OCI-LY3 (cell line): ENCODE data around the gene TTC9B.

Experiments used
- H2AFZ ChIP-seq: fragments of 200-600, 300-600 bp; shearing (Covaris generic); 2 replicates; pipeline ENCODE4 v1.6.0; 2014; ENCODE audit warnings: antibody characterized with exemption, low read depth, low read length
- H3K27ac ChIP-seq: fragments of 200-600, 300-600 bp; sonication (generic); 2 replicates; pipeline ENCODE4 v1.5.1; 2014; ENCODE audit warnings: mild to moderate bottlenecking, low read length, moderate library complexity, mixed read lengths
- H3K27me3 ChIP-seq: fragments of 200-600, 300-600 bp; sonication (generic); 2 replicates; pipeline ENCODE4 v1.6.1; 2014; ENCODE audit warnings: low read depth, low read length, mixed read lengths
- H3K36me3 ChIP-seq: fragments of 200-600, 300-600 bp; sonication (generic); replicated peaks from 2 replicates; pipeline ENCODE3; 2014; ENCODE audit warnings: low read depth, low read length, mixed read lengths
- H3K4me1 ChIP-seq: fragments of 300-600, 200-600 bp; sonication (generic); 2 replicates; pipeline ENCODE4 v1.6.1; 2014; ENCODE audit warnings: low read length, mixed read lengths
- H3K4me2 ChIP-seq: fragments of 200-600, 300-600 bp; sonication (generic); 2 replicates; pipeline ENCODE4 v1.6.1; 2014; ENCODE audit warnings: low read length, mixed read lengths
- H3K4me3 ChIP-seq: fragments of 300-600, 200-600 bp; sonication (generic); 2 replicates; pipeline ENCODE4 v1.5.1; 2014; ENCODE audit warnings: antibody characterized with exemption, mild to moderate bottlenecking, low read length, moderate library complexity
- H3K79me2 ChIP-seq: fragments of 300-600, 200-600 bp; shearing (Covaris generic); 2 replicates; pipeline ENCODE4 v1.6.1; 2014; ENCODE audit warnings: mild to moderate bottlenecking, low read length, mixed read lengths
- H3K9ac ChIP-seq: fragments of 300-600, 200-600 bp; shearing (Covaris generic); 2 replicates; pipeline ENCODE4 v1.6.0; 2014; ENCODE audit warnings: mild to moderate bottlenecking, low read length, moderate library complexity
- H3K9me3 ChIP-seq: fragments of 200-600, 300-600 bp; shearing (Covaris generic); 2 replicates; pipeline ENCODE4 v1.6.1; 2014; ENCODE audit warnings: low read length, mixed read lengths; ENCODE audit not compliant: insufficient read depth
- H4K20me1 ChIP-seq: fragments of 200-600, 300-600 bp; sonication (generic); 2 replicates; pipeline ENCODE4 v1.6.1; 2016; ENCODE audit warnings: low read length, mixed read lengths; ENCODE audit not compliant: insufficient read depth
- CTCF ChIP-seq: fragments of 200-600, 300-600 bp; sonication (generic); IDR thresholded peaks from 2 replicates; pipeline ENCODE4 v1.5.1; 2014; ENCODE audit warnings: antibody characterized with exemption, low read length, low read depth
- EZH2phosphoT487 ChIP-seq: fragments of 200-600 bp; shearing (Covaris generic); IDR thresholded peaks from 2 replicates; pipeline ENCODE4 v1.6.1; 2018; ENCODE audit warnings: antibody characterized with exemption, mixed run types, low read depth

TTC9B gene

GRCh38 chr19:40193587-40193849, 24.7 kb downstream of the TTC9B start:
- Histone ChIP-seq H3K36me3 (peaks cover 10% of the 10 kb centered on the region), H3K4me3 (no peak overlapping the region), H3K27me3 (no peaks in the 10 kb centered on the region), H3K9me3 (no peaks in the 10 kb centered on the region), H2AFZ (no peak overlapping the region), H3K4me2 (no peak overlapping the region), H3K4me1 (peaks cover 15% of the 10 kb centered on the region), H4K20me1 (no peaks in the 10 kb centered on the region; the same call in 1 of the 2 replicates), H3K9ac (no peak overlapping the region), H3K27ac (no peak overlapping the region), H3K79me2 (peaks cover 9% of the 10 kb centered on the region; the same call in 1 of the 2 replicates)
- TF ChIP-seq CTCF (no peak), EZH2phosphoT487 (no peak)

GRCh38 chr19:40192758-40193586, 25.2 kb downstream of the TTC9B start:
- no peaks in the 10 kb centered on the region for H3K9me3 ChIP-seq
- no peak overlapping the region for H2AFZ ChIP-seq
- no peaks in the 10 kb centered on the region for H4K20me1 ChIP-seq
- no peak overlapping the region for H3K27ac ChIP-seq
- peaks cover 9% of the 10 kb centered on the region; the same call in 1 of the 2 replicates for H3K79me2 ChIP-seq
- peaks cover 10% of the 10 kb centered on the region for H3K36me3 ChIP-seq
- H3K4me1 ChIP-seq, result peaks cover 15% of the 10 kb centered on the region
- H3K9ac ChIP-seq, result no peak overlapping the region
- no peaks in the 10 kb centered on the region for H3K27me3 ChIP-seq
- H3K4me3 ChIP-seq, result peak overlapping the region; percentile 88
- peak overlapping the region; percentile 81 for H3K4me2 ChIP-seq
- TF ChIP-seq CTCF (no peak), EZH2phosphoT487 (no peak)

- Histone ChIP-seq H3K27me3 (no peaks in the 10 kb centered on the region), H2AFZ (peak overlapping the region; percentile 29; the same call in 1 of the 2 replicates), H3K36me3 (peaks cover 10% of the 10 kb centered on the region), H3K9ac (peak overlapping the region; percentile 70), H3K4me2 (peak overlapping the region; percentile 81), H3K79me2 (peaks cover 9% of the 10 kb centered on the region; the same call in 1 of the 2 replicates), H3K4me1 (peaks cover 15% of the 10 kb centered on the region), H3K27ac (no peak overlapping the region), H4K20me1 (no peaks in the 10 kb centered on the region), H3K4me3 (peak overlapping the region; percentile 88), H3K9me3 (no peaks in the 10 kb centered on the region)
- TF ChIP-seq EZH2phosphoT487 (no peak), CTCF (0 out of 2 replicates have a peak, but pooled peaks have one; percentile 15)
These were observed 26.1 kb downstream of the TTC9B start for GRCh38 chr19:40191836-40192646.
